Measurements from ENCODE around the gene PSMD1.

Gene PSMD1

DNA sequence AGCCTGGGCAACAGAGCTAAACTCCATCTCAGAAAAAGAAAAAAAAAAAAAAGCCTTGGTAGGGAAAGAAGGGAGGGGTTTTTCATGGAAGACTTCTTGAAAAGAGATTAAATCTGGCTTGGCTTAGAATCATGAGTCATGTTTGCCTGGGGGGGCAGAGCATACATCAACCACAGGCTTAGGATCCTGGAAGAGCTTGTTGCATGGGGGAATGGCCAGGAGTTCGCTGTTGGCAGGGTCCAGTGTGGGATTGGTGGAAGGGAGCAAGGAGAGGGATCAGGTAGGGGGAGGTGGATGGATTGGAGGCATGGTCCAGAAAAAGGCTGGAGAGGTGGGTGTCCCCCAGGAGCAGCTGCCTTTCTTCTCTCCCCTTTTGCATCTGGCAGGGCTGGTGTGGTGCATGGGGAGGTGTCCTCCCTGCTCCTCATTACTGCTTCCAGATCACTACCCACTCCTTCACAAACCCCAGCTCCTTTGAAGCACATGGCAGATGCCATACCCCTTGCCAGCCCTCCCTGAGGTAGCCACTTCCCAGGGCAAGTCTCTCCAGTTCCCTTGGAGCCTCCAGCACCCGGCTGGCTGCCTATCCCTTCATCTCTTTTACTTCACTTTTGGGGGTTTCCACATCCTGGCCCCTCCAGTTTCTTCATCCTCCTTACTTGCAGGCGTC, 144.3 kb downstream of the PSMD1 start:
- TF ChIP-seq EP300 (IDR thresholded peaks at IDR 0.05; ENCODE audit: borderline replicate concordance), result no peak
- no peak for TF ChIP-seq ZBTB7A (IDR thresholded peaks at IDR 0.05; ENCODE audit: low read depth)
- no peak for TF ChIP-seq NFIC (IDR thresholded peaks at IDR 0.05)
- no peak for TF ChIP-seq EGR1 (IDR thresholded peaks at IDR 0.05)
- TF ChIP-seq, protein P1, sequence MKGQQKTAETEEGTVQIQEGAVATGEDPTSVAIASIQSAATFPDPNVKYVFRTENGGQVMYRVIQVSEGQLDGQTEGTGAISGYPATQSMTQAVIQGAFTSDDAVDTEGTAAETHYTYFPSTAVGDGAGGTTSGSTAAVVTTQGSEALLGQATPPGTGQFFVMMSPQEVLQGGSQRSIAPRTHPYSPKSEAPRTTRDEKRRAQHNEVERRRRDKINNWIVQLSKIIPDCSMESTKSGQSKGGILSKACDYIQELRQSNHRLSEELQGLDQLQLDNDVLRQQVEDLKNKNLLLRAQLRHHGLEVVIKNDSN (IDR thresholded peaks at IDR 0.05), result no peak
- no peak for TF ChIP-seq TEAD4 (IDR thresholded peaks at IDR 0.05)
- no peak for TF ChIP-seq CREB1 (IDR thresholded peaks at IDR 0.05; ENCODE audit: low read depth)
- TF ChIP-seq REST (IDR thresholded peaks at IDR 0.05; ENCODE audit: low read depth), result no peak
- no peak for TF ChIP-seq FOXM1 (IDR thresholded peaks at IDR 0.05; ENCODE audit: borderline replicate concordance, low read depth)
- no peak for TF ChIP-seq YY1 (IDR thresholded peaks at IDR 0.05; ENCODE audit: low read depth)
- no peak for TF ChIP-seq TAF1 (IDR thresholded peaks at IDR 0.05; ENCODE audit: low read depth)
- no peak for TF ChIP-seq MAX (IDR thresholded peaks at IDR 0.05)

- TF ChIP-seq ZBTB7A (IDR thresholded peaks at IDR 0.05; ENCODE audit: low read depth) (no peak), CREB1 (IDR thresholded peaks at IDR 0.05; ENCODE audit: low read depth) (no peak), TEAD4 (IDR thresholded peaks at IDR 0.05) (no peak), YY1 (IDR thresholded peaks at IDR 0.05; ENCODE audit: low read depth) (no peak), EP300 (IDR thresholded peaks at IDR 0.05; ENCODE audit: borderline replicate concordance) (no peak), MAX (IDR thresholded peaks at IDR 0.05) (no peak), TCF12 (IDR thresholded peaks at IDR 0.05; ENCODE audit: low read depth) (no peak), CEBPB (IDR thresholded peaks at IDR 0.05) (no peak), RAD21 (IDR thresholded peaks at IDR 0.05; ENCODE audit: low read depth) (no peak), EGR1 (IDR thresholded peaks at IDR 0.05) (no peak), TAF1 (IDR thresholded peaks at IDR 0.05; ENCODE audit: low read depth) (no peak), NFIC (IDR thresholded peaks at IDR 0.05) (no peak), FOXM1 (IDR thresholded peaks at IDR 0.05; ENCODE audit: borderline replicate concordance, low read depth) (no peak), REST (IDR thresholded peaks at IDR 0.05; ENCODE audit: low read depth) (no peak)
- TF ChIP-seq, protein P1 (IDR thresholded peaks at IDR 0.05), result no peak
Measured at GRCh38 chr2:231201475-231201814, 144.8 kb downstream of the PSMD1 start.

DNA sequence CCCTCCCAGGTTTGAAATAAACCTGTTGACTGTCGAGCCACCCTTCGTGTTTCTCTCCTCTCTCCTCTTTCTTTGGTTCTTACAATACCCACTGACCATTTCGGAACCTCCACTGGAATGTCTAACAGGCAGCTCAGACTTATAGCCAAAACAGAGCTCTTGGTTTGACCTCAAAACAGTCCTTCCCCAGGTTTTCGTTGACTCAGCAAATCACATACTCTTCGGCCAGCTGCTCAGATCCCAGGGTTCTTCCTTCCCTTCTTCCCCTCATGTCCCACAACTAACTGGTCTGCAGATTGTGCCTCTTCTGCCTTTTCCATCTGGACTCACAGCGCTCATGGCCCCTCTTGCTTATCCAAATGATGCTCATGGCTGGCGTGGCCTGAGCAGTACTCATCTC, 146.4 kb downstream of the PSMD1 start:
- TF ChIP-seq NFIC (IDR thresholded peaks at IDR 0.05) (no peak), FOXM1 (IDR thresholded peaks at IDR 0.05; ENCODE audit: borderline replicate concordance, low read depth) (no peak), EP300 (IDR thresholded peaks at IDR 0.05; ENCODE audit: borderline replicate concordance) (no peak), ZBTB7A (IDR thresholded peaks at IDR 0.05; ENCODE audit: low read depth) (no peak), CEBPB (IDR thresholded peaks at IDR 0.05) (no peak), EGR1 (IDR thresholded peaks at IDR 0.05) (no peak), TEAD4 (IDR thresholded peaks at IDR 0.05) (no peak), MAX (IDR thresholded peaks at IDR 0.05) (no peak)

- no peak for TF ChIP-seq NFIC (IDR thresholded peaks at IDR 0.05)
- TF ChIP-seq CEBPB (IDR thresholded peaks at IDR 0.05), result no peak
- TF ChIP-seq CREB1 (IDR thresholded peaks at IDR 0.05; ENCODE audit: low read depth), result no peak
- no peak for TF ChIP-seq RAD21 (IDR thresholded peaks at IDR 0.05; ENCODE audit: low read depth)
- TF ChIP-seq TEAD4 (IDR thresholded peaks at IDR 0.05), result no peak
- TF ChIP-seq MAX (IDR thresholded peaks at IDR 0.05), result no peak
- TF ChIP-seq ZBTB7A (IDR thresholded peaks at IDR 0.05; ENCODE audit: low read depth), result no peak
- TF ChIP-seq TCF12 (IDR thresholded peaks at IDR 0.05; ENCODE audit: low read depth), result no peak
- TF ChIP-seq YY1 (IDR thresholded peaks at IDR 0.05; ENCODE audit: low read depth), result no peak
- TF ChIP-seq FOXM1 (IDR thresholded peaks at IDR 0.05; ENCODE audit: borderline replicate concordance, low read depth), result no peak
- TF ChIP-seq EGR1 (IDR thresholded peaks at IDR 0.05), result no peak
- TF ChIP-seq TAF1 (IDR thresholded peaks at IDR 0.05; ENCODE audit: low read depth), result no peak
- no peak for TF ChIP-seq EP300 (IDR thresholded peaks at IDR 0.05; ENCODE audit: borderline replicate concordance)
- TF ChIP-seq REST (IDR thresholded peaks at IDR 0.05; ENCODE audit: low read depth), result no peak
- TF ChIP-seq, protein P1 (IDR thresholded peaks at IDR 0.05), result no peak
Measured at GRCh38 chr2:231204146-231204545, 147.5 kb downstream of the PSMD1 start.
